ENCODE results near the gene FBLN2.

Gene FBLN2

GRCh38 chr3:13533885-13534301 lies 15.0 kb upstream of the FBLN2 start:
- DNase-seq: no peak

- DNase-seq: no peak
Observed at GRCh38 chr3:13535526-13535875, 13.4 kb upstream of the FBLN2 start.

DNA sequence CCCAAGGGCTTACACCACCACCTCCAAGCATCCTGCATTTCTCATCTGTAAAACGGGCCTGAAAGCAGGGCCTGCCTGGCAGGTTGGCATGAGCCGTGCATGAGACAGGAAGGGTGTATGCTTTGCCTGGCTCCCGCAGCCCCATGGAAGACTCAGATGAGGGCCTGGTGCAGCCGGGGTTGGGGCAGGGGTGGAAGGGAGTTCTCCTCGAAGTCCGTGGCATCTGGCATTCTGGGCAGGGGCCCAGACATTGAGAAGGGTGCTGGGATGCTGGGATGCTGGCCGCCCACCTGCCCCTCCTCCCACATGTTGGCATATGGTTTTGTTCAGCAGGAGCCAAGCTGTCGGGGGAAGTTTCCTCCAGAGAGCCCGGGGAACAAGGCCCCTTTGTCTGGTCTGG lies 13.0 kb upstream of the FBLN2 start:
- no peak for DNase-seq

DNA sequence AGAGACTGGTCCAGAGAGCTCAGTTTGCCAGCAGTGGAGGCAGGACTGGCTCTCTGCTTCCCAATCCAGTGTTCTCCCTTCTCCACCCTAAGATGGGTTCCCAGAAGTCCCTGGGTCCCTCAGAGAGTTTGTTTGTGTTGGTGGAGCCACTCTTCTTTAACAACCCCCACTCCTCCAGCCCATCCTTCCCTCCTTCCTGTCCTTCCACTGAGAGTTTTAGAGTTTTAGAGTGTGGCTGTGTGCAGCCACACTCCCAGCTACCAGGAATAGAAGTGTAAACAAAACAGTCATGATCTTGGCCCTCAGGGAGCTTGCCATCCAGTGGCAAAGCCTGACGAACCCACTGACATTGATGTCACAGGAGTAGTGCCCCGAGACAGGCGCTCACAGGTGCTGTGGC lies 12.5 kb upstream of the FBLN2 start:
- DNase-seq: no peak

DNA sequence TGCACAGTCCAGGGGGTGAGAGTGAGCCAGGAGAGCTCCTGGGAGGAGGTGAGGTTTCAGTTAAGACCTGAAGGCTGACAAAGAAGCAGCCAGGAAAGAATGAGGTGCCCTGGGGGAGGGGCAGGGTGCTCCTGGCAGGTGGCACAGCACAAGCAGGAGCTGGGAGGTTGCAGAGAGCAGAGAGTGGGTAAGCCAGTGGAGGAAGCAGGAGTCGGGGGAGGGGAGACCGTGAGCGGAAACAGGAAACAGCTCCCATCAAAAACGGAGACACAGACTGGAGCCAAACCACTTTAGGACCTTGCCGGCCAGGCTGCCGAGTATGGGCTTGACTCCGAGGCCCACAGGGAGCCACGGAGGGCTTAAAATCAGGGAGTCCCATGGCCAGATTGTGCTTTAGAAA lies 12.1 kb upstream of the FBLN2 start:
- DNase-seq: no peak

GRCh38 chr3:13537244-13537908 lies 11.5 kb upstream of the FBLN2 start:
- DNase-seq: no peak

DNA sequence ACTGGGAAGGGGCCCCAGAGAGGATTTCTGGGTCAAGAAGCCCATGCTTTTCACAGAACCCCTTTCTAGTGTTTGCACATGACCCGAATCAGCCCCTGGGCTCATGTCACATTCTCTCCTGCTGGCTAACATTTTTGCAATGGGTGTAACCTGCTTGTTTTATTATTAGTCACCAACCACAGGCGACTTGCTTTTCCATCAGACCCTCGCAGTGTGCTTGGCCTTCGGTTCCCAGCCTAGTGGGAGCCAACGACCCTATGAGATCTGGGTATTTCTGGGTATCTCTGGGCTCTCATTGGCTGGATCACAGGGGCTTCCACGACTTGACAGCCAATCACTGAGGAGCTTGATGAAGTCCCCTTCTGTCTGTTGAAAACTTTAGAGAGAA lies 11.0 kb upstream of the FBLN2 start:
- no peak for DNase-seq

DNA sequence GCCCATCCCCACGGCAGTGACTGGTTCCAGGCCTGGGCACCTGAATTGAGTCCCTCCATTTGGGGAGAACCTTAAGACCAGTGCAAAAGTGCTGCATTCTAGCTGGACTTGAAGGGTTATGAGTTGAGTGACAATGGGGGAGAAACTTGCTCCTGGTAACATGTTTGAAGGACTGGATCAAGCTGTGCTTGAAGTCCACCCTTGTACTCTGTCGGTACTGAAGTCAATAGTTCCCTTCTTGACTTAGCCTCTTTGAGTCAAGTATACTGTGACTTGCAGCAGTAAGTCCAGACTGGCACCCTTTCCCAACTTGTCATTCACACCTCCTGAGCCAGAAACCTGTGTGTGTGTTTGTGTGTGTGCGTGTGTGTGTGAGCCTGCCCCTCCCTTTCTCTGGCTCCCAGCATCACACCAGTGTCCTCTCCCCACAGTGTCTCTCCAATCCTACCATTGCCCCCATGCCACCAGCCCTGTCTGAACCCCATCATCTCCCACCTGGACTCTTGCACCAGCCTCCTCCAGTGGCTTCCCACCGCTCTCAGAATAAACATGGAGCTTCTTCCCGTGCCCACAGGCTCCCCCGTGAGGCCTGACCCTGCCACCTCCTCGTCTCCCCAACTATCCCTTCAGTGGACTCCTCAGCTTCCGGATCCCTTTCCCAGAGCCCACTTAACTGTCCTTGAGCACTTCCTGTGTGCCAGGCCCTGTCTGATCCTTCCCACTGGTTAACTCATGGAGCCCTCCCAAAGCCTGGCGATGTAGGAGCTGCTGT lies 10.2 kb upstream of the FBLN2 start:
- no peak for DNase-seq

DNA sequence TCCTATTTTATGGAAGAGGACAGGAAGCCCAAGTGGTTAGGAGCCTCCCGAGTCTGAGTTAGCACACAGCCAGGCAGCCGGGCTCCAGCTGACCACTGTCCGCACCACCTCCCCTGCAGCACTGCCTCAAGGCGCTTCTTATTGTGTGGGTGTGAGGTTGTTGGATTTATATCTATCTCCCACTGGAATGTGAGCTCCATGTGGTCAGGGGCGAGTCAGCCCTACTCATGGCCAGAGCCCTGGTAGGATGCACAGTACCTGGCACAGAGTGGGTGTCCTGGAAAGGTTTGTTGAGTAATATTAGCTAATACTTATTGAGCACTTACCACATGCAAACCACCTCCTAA lies 9.7 kb upstream of the FBLN2 start:
- no peak for DNase-seq

DNA sequence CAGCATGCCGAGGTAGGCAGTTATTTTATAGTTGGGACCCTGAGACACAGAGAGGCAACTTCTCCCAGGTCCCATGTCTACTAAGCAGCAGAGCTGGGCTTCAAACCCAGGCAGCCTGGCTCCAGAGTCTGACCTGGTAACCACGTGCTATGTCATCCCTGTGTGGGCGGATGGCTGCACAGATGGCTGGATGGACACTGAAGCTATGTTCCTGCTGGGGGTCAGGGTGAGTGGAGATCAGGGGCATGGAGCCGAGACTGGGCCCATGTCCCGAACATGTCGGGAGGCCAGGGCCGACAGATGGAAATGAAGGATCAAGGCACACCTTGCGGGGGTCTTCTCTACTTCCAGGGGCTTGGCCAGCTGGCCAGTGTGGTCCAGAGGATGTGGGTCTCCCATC lies 9.3 kb upstream of the FBLN2 start:
- DNase-seq: no peak

- DNase-seq: no peak
Observed at GRCh38 chr3:13540297-13540995, 8.5 kb upstream of the FBLN2 start.

- DNase-seq: no peak
Observed at GRCh38 chr3:13541691-13542090, 7.2 kb upstream of the FBLN2 start.

DNA sequence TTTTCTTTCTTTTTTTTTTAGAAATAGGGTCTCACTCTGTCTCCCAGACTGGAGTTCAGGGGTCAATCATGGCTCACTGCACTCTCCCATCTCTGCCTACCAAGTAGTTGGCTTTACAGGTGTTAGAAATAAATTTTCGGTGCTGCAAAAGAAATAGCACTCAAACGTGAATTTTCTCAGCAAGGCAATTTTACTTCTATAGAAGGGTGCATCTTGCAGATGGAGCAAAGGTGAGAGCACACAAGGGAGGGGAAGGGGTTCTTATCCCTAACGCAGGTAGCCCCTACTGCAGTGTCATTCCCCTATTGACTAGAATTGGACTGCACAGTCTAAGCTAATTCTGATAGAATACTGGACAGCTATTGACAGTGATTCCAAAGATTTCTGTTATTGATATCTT lies 6.8 kb upstream of the FBLN2 start:
- DNase-seq: no peak

DNA sequence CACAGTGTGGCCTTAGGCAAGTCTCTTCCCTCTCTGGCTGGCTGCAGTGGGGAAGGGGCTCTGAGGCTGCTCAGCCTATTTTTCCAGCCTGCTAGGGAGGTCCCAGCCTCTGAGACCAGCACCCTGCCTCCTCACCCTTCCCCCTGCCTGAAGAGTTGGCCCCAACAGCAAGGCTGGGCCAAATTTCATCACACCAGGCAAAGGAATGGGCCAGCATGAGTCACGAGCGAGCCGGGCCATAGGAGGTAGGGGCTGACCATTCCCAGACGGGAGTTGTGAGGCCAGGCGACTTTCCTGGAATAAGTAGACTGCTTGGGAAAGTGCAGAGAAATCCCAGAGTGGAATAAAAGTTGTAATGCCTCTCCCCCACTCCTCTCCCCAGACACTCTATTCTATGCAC lies 5.7 kb upstream of the FBLN2 start:
- no peak for DNase-seq

DNA sequence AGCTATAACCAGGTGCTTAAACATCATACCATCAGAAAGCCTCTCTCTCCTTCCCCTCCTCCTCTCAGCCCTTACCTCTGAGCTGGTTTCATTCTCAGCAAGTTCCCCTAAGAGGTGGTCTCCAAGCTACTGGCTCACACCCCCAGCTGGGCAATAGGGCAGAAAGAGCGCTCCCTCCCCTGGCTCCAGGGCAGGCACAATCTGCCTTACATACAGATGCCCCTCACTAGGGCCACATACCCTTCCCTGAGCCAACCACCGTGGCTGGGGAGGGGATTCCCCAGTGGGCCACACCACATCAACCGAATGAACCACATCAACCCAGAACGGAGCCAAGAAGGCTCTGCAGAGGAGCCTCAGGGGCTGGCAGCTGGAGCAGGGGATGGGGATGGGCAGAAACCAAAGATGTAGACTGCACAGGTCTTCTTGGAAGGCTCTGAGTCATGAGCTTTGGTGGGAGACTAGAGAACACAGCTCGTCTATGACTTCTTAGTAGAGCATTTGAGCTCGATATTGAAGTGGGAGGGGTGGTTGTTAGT lies 4.6 kb upstream of the FBLN2 start:
- DNase-seq: no peak

DNA sequence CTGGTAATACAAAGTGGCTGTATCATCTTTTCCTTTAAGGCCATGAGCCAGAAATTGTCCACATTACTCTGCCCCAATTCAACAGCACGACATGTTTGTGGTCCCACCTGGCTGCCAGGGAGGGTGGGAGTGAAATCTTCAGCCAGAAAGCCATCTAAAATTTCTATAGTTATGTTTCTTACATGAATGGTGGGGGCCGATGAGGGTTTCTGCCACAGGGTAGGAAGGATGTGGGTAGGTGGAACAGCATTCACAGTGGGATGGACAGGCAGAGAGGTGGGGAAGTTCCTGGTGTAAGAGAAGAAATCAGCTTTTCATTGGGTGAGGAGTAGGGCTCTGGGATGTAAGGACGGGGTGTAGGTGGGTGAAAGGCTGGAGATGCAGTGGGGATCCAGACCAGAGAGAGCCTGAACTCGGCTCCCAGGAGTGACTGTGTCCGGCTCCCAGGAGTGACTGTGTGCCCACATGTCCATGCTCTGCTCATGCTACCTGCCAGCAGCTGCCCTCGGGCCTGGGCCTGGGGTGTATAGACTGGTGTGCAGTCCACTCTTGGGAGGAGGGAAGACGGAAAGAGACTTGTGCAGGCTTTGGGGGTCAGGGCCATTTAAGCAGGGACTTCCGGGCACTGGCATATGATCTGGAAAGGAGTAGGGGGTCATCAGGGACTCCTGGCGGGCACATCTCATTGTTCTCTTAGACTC lies 3.8 kb upstream of the FBLN2 start:
- DNase-seq: no peak

DNA sequence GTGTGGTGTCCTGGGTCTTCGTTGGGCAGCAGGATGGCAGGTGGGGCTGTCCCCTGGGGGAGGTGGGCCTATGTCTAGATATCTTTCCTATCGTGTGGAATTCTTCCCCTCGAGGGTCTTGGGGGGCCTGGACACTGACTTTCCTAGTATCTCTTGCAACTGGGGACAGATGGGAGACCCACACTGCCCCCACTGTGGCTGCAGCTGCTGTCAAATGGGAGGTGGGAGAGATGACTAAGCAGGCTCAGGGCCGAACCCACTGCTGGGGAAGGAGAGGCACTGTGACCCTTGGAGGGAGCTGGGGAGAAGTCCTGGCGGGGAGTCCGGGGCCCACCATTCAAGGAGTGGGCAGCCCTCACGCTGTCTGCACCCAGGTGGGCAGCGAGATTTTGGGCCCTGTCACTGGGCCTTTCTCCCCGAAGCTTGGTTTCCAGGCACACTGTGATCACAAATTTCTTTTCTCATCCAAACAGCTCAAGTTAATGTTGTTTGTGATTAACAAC lies 2.9 kb upstream of the FBLN2 start:
- DNase-seq: no peak

- DNase-seq: no peak
Observed at GRCh38 chr3:13546667-13547171, 2.2 kb upstream of the FBLN2 start.

GRCh38 chr3:13547591-13548371 lies 1.1 kb upstream of the FBLN2 start:
- DNase-seq: no peak

GRCh38 chr3:13549623-13550422 lies 898 bp downstream of the FBLN2 start:
- no peak for DNase-seq

GRCh38 chr3:13550423-13550690 lies 1.4 kb downstream of the FBLN2 start:
- DNase-seq: no peak

Data from GF-D8 (cell line).